OCI-LY3 (cell line): ENCODE data around the gene ATP2C1.

ENCODE experiments used
- EZH2phosphoT487 ChIP-seq: fragments of 200-600 bp; shearing (Covaris generic); IDR thresholded peaks from 2 replicates; pipeline ENCODE4 v1.6.1; 2018; ENCODE audit warnings: antibody characterized with exemption, mixed run types, low read depth
- TF ChIP-seq, protein P1 (sequence below): fragments of 200-600, 300-600 bp; sonication (generic); IDR thresholded peaks from 2 replicates; pipeline ENCODE4 v1.5.1; 2014; ENCODE audit warnings: antibody characterized with exemption, low read length, low read depth

DNA sequence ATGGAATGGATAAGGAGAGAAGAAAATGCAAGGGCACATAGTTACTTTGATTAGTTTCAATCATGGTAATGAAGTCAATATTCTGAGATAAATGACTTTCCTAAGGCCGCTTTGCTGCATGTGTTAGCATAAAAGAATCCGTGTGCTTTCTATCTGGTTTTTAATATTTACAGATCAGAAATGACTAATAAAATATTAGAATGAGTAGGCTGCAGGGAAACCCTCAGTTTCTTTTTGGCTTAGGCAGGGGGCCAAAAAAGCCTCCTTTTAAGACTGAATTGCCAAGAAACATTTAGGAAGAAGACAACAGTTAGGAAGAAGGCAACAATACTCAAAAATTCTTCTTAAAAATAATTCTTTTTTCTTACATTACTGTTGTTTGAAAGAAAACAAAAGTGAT, 144.4 kb downstream of the ATP2C1 start:
- TF ChIP-seq, protein P1, sequence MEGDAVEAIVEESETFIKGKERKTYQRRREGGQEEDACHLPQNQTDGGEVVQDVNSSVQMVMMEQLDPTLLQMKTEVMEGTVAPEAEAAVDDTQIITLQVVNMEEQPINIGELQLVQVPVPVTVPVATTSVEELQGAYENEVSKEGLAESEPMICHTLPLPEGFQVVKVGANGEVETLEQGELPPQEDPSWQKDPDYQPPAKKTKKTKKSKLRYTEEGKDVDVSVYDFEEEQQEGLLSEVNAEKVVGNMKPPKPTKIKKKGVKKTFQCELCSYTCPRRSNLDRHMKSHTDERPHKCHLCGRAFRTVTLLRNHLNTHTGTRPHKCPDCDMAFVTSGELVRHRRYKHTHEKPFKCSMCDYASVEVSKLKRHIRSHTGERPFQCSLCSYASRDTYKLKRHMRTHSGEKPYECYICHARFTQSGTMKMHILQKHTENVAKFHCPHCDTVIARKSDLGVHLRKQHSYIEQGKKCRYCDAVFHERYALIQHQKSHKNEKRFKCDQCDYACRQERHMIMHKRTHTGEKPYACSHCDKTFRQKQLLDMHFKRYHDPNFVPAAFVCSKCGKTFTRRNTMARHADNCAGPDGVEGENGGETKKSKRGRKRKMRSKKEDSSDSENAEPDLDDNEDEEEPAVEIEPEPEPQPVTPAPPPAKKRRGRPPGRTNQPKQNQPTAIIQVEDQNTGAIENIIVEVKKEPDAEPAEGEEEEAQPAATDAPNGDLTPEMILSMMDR: no peak
- TF ChIP-seq EZH2phosphoT487: no peak
